ENCODE measurements around the gene NTHL1. TPM values are rescaled to one million over a fixed set of nuclear protein-coding genes. Genes with fewer than 3 reads are reported as not detected.

NTHL1 gene
- total RNA-seq, 1 experiment from 2014 or later, result 52.0 TPM

DNA sequence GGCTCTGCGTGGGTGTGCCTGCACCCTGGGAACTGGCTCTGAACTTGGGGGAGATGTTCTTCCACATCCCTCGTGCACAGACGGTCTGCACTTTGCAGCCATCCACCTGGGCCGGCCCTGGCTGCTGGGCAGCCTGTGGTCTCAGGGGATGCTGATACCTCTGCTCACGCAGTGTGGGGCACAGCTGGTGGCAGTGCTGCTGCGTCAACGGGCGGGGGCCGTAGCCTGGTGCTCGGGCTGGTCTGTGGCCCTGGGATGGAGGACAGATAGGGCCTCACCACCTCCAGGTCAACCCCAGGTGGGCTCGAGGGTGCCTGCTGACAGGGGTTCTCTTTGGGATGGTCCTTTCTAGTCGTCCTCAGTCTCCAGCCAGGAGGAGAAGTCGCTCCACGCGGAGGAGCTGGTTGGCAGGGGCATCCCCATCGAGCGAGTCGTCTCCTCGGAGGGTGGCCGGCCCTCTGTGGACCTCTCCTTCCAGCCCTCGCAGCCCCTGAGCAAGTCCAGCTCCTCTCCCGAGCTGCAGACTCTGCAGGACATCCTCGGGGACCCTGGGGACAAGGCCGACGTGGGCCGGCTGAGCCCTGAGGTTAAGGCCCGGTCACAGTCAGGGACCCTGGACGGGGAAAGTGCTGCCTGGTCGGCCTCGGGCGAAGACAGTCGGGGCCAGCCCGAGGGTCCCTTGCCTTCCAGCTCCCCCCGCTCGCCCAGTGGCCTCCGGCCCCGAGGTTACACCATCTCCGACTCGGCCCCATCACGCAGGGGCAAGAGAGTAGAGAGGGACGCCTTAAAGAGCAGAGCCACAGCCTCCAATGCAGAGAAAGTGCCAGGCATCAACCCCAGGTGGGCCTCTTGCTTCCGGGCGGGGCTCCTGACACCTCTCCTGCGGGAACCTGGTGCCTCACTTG lies 36.5 kb upstream of the NTHL1 start:
- Histone ChIP-seq H3K18ac (ENCODE audit: insufficient read length, low read depth, low read length) (no peak overlapping the region), H2BK15ac (ENCODE audit: low read depth, low read length) (no peak overlapping the region), H3K56ac (ENCODE audit: insufficient read length, low read depth, low read length) (no peak overlapping the region), H3K9ac (ENCODE audit: extremely low read depth, insufficient read length, low read length) (no peak overlapping the region), H3K14ac (ENCODE audit: insufficient read depth, low read length) (no peak overlapping the region), H3K4me2 (ENCODE audit: insufficient read depth, insufficient read length, low read length) (no peak overlapping the region), H3K79me2 (ENCODE audit: insufficient read depth, low read length) (no peaks in the 10 kb centered on the region), H3K23ac (ENCODE audit: insufficient read length, low read depth, low read length) (no peak overlapping the region), H3K9me3 (ENCODE audit: control insufficient read depth, low read depth, low read length) (no peaks in the 10 kb centered on the region), H4K20me1 (ENCODE audit: control insufficient read depth, insufficient read depth, insufficient read length) (no peaks in the 10 kb centered on the region), H3K27me3 (ENCODE audit: insufficient read depth, low read length) (no peaks in the 10 kb centered on the region), H4K5ac (ENCODE audit: insufficient read length, low read depth, low read length) (no peak overlapping the region), H3T11ph (ENCODE audit: low read length) (no peak overlapping the region), H2BK20ac (ENCODE audit: low read depth, low read length, poor library complexity, severe bottlenecking) (no peak overlapping the region), H2AK5ac (ENCODE audit: insufficient read length, low read length) (no peak overlapping the region), H2AFZ (ENCODE audit: low read length) (no peak overlapping the region), H4K8ac (replicated peaks; ENCODE audit: insufficient read length, low read depth, low read length) (no peak overlapping the region), H2BK12ac (ENCODE audit: insufficient read length, low read depth, low read length) (no peak overlapping the region), H3K4ac (ENCODE audit: low read depth, low read length) (no peak overlapping the region), H3K23me2 (ENCODE audit: insufficient read length, low read depth, low read length, poor library complexity, severe bottlenecking) (no peaks in the 10 kb centered on the region), H3K27ac (ENCODE audit: insufficient read length, low read depth, low read length) (no peak overlapping the region), H4K91ac (ENCODE audit: insufficient read length, low read depth, low read length) (no peak overlapping the region), H2BK5ac (ENCODE audit: insufficient read length, low read length) (no peak overlapping the region), H2BK120ac (ENCODE audit: low read depth, low read length, poor library complexity, severe bottlenecking) (no peak overlapping the region), H3K4me1 (ENCODE audit: insufficient read depth, low read length) (no peaks in the 10 kb centered on the region), H3K79me1 (ENCODE audit: insufficient read depth, low read depth, low read length, poor library complexity, severe bottlenecking) (no peaks in the 10 kb centered on the region)
- Mint-ChIP-seq H3K9me3 (no peaks in the 10 kb centered on the region), H3K27me3 (ENCODE audit: low read depth) (no peaks in the 10 kb centered on the region), H3K27ac (no peak overlapping the region), H3K4me1 (no peaks in the 10 kb centered on the region), H3K36me3 (ENCODE audit: insufficient read depth in 1 of 3, low read depth in 3 of 3) (peaks cover 0 to 26% (median 21%) of the 10 kb centered on the region in 3 experiments; a peak in 6 of 7 replicates), H3K4me3 (no peak overlapping the region)
- no CpG with 5 or more reads among the region's 44 CpGs for WGBS (ENCODE audit: extremely low coverage, insufficient read length, low lambda C conversion rate)
- TF ChIP-seq, protein P1, sequence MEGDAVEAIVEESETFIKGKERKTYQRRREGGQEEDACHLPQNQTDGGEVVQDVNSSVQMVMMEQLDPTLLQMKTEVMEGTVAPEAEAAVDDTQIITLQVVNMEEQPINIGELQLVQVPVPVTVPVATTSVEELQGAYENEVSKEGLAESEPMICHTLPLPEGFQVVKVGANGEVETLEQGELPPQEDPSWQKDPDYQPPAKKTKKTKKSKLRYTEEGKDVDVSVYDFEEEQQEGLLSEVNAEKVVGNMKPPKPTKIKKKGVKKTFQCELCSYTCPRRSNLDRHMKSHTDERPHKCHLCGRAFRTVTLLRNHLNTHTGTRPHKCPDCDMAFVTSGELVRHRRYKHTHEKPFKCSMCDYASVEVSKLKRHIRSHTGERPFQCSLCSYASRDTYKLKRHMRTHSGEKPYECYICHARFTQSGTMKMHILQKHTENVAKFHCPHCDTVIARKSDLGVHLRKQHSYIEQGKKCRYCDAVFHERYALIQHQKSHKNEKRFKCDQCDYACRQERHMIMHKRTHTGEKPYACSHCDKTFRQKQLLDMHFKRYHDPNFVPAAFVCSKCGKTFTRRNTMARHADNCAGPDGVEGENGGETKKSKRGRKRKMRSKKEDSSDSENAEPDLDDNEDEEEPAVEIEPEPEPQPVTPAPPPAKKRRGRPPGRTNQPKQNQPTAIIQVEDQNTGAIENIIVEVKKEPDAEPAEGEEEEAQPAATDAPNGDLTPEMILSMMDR (conservative IDR thresholded peaks at IDR 0.05), result no peak
- no peak for DNase-seq
